ENCODE data around the gene NOXO1.

NOXO1 gene

GRCh38 chr16:2009791-2010510, 28.7 kb upstream of the NOXO1 start, which contains the start of gene ZNF598:
Gene ZNF598 (minus strand): TSS chr16:2009821.
- DNase-seq, result peak; percentile 43

- no peak for DNase-seq
Measured at GRCh38 chr16:2009164-2009711, 28.0 kb upstream of the NOXO1 start.

GRCh38 chr16:2008631-2009163, 27.4 kb upstream of the NOXO1 start:
- DNase-seq, result no peak

- DNase-seq, result no peak
Measured at GRCh38 chr16:2008009-2008526, 26.8 kb upstream of the NOXO1 start.

- DNase-seq, result no peak
Measured at GRCh38 chr16:2007081-2007836, 26.0 kb upstream of the NOXO1 start.

- DNase-seq, result no peak
Measured at GRCh38 chr16:2006317-2006716, 25.0 kb upstream of the NOXO1 start.

GRCh38 chr16:2005646-2006045, 24.4 kb upstream of the NOXO1 start:
- DNase-seq, result no peak

- DNase-seq, result no peak
Measured at GRCh38 chr16:2004795-2005517, 23.7 kb upstream of the NOXO1 start.

GRCh38 chr16:2003827-2004641, 22.8 kb upstream of the NOXO1 start:
- peak; percentile 83 for DNase-seq

- DNase-seq, result no peak
Measured at GRCh38 chr16:2003231-2003826, 22.1 kb upstream of the NOXO1 start.

GRCh38 chr16:2002406-2003230, 21.3 kb upstream of the NOXO1 start:
- DNase-seq, result no peak

GRCh38 chr16:2001456-2002355, 20.4 kb upstream of the NOXO1 start:
- no peak for DNase-seq

GRCh38 chr16:2001035-2001434, 19.8 kb upstream of the NOXO1 start:
- DNase-seq, result no peak

- no peak for DNase-seq
Measured at GRCh38 chr16:1999866-2000514, 18.7 kb upstream of the NOXO1 start.

- DNase-seq, result no peak
Measured at GRCh38 chr16:1998852-1999801, 17.9 kb upstream of the NOXO1 start.

GRCh38 chr16:1998360-1998835, 17.1 kb upstream of the NOXO1 start:
- DNase-seq, result no peak
